B cell (primary cell): ENCODE results near the gene KLHL1. TPM values are rescaled to one million over a fixed set of nuclear protein-coding genes. Genes with fewer than 3 reads are reported as not detected.

ENCODE experiments used
- ATAC-seq: fragments of 200-7000 bp; cut with Tn5 transposase; one replicate; pipeline ENCODE4 v1.10.0; 2021; ENCODE audit warnings: low read depth, mild to moderate bottlenecking, moderate number of reproducible peaks, moderate library complexity
- CTCF ChIA-PET: fragments of 350-600 bp; sonication (Branson Sonifier 250); formaldehyde crosslinking; loops from one replicate; lab custom pipeline; 2021; ENCODE audit warnings: antibody characterized with exemption, inconsistent platforms; lab: Charles Lee
- POLR2A ChIA-PET: fragments of 350-600 bp; sonication (Branson Sonifier 250); formaldehyde crosslinking; loops from one replicate; lab custom pipeline; 2021; ENCODE audit warnings: antibody characterized with exemption; lab: Charles Lee
- DNase-seq: peaks from one replicate; pipeline ENCODE4 v3.0.0; 2013
- H2AFZ ChIP-seq: 2 replicates; pipeline ENCODE4 v1.6.1; 2012; ENCODE audit warnings: mild to moderate bottlenecking, low read depth, low read length; ENCODE audit not compliant: insufficient read depth, poor library complexity, severe bottlenecking
- H3K27ac ChIP-seq, 2 donors: 1 replicate in 1 of 2; 2 replicates in 1 of 2; pipeline ENCODE4 v1.5.1; 2012 to 2013; ENCODE audit warnings: low read length in 2 of 2, mild to moderate bottlenecking in 2 of 2, moderate library complexity in 1 of 2
- H3K27me3 ChIP-seq, 4 experiments: fragments of 200-600 bp in 1 of 4; sonication (generic) in 1 of 4; replicated peaks in 1 of 4; 1 replicate in 2 of 4; 2 replicates in 2 of 4; pipeline versions ENCODE4 v1.6.1 to v1.7.0; 2013 to 2016; ENCODE audit warnings: low read length in 3 of 4, mild to moderate bottlenecking in 2 of 4, mixed read lengths in 1 of 4, moderate library complexity in 1 of 4; ENCODE audit not compliant: insufficient read depth in 4 of 4, control insufficient read depth in 3 of 4; ENCODE audit errors: control extremely low read depth in 1 of 4
- H3K36me3 ChIP-seq, 2 experiments: replicated peaks in 1 of 2; 1 replicate in 1 of 2; 2 replicates in 1 of 2; pipeline versions ENCODE4 v1.6.1 to v1.7.1; 2013; ENCODE audit warnings: low read length in 1 of 2; ENCODE audit not compliant: insufficient read depth in 2 of 2, control insufficient read depth in 1 of 2; ENCODE audit errors: control extremely low read depth in 1 of 2, extremely low read depth in 1 of 2
- H3K4me1 ChIP-seq, 2 donors: fragments of 200-600 bp in 1 of 2; sonication (generic) in 1 of 2; 1 replicate in 1 of 2; 2 replicates in 1 of 2; pipeline versions ENCODE4 v1.5.1 to v1.6.1; 2013 to 2017; ENCODE audit warnings: low read length in 2 of 2; ENCODE audit not compliant: control insufficient read depth in 2 of 2, insufficient read depth in 2 of 2
- H3K4me2 ChIP-seq: replicated peaks from 2 replicates; pipeline ENCODE3; 2012; ENCODE audit warnings: mild to moderate bottlenecking, low read depth, low read length; ENCODE audit not compliant: poor library complexity, severe bottlenecking
- H3K4me3 ChIP-seq, 5 experiments: fragments of 200-600 bp in 1 of 5; sonication (generic) in 1 of 5; 1 replicate in 3 of 5; 2 replicates in 2 of 5; pipeline versions ENCODE4 v1.5.1 to v1.7.0; 2011 to 2016; ENCODE audit warnings: low read length in 4 of 5, mild to moderate bottlenecking in 4 of 5, low read depth in 2 of 5, control low read depth in 1 of 5, moderate library complexity in 1 of 5; ENCODE audit not compliant: insufficient read depth in 1 of 5; ENCODE audit errors: control extremely low read depth in 1 of 5, extremely low read depth in 1 of 5
- H3K79me2 ChIP-seq: fragments of 200-600 bp; sonication (generic); one replicate; pipeline ENCODE4 v1.6.0; 2016; ENCODE audit warnings: low read length; ENCODE audit not compliant: control insufficient read depth, insufficient read depth
- H3K9ac ChIP-seq: fragments of 200-600 bp; sonication (generic); 2 replicates; pipeline ENCODE4 v1.6.1; 2017; ENCODE audit warnings: mild to moderate bottlenecking, low read length, moderate library complexity
- H3K9me3 ChIP-seq, 3 donors: one replicate each; pipeline versions ENCODE4 v1.6.1 to v1.7.1; 2013; ENCODE audit warnings: low read length in 2 of 3; ENCODE audit not compliant: control insufficient read depth in 2 of 3, insufficient read depth in 1 of 3; ENCODE audit errors: control extremely low read depth in 1 of 3
- H4K20me1 ChIP-seq: 2 replicates; pipeline ENCODE4 v1.6.0; 2012; ENCODE audit warnings: mild to moderate bottlenecking, low read length; ENCODE audit not compliant: insufficient read depth, control insufficient read depth, poor library complexity, severe bottlenecking
- H3K27ac Mint-ChIP-seq: one replicate; pipeline ENCODE4 v1.8.0; 2021; ENCODE audit warnings: mixed read lengths
- H3K27me3 Mint-ChIP-seq: one replicate; pipeline ENCODE4 v1.8.0; 2021; ENCODE audit warnings: mixed read lengths
- H3K4me1 Mint-ChIP-seq: one replicate; pipeline ENCODE4 v1.8.0; 2021; ENCODE audit warnings: mixed read lengths
- H3K4me3 Mint-ChIP-seq: one replicate; pipeline ENCODE4 v1.8.0; 2021; ENCODE audit warnings: mixed read lengths
- H3K9me3 Mint-ChIP-seq: one replicate; pipeline ENCODE4 v1.8.0; 2022; ENCODE audit warnings: mixed read lengths; ENCODE audit not compliant: insufficient read depth
- EZH2 ChIP-seq: IDR thresholded peaks from 2 replicates; pipeline ENCODE4 v1.6.1; 2012; ENCODE audit warnings: borderline replicate concordance, low read depth, mild to moderate bottlenecking, moderate library complexity, low read length; ENCODE audit not compliant: insufficient read depth, poor library complexity, severe bottlenecking
- WGBS: methylation state at CpG from one replicate; pipeline ENCODE4 v1.1.5; 2013; ENCODE audit warnings: missing lambda C conversion rate; ENCODE audit not compliant: insufficient coverage; 5-methylcytosine and 5-hydroxymethylcytosine counted together
- intact Hi-C: fragments of 100-400 bp; cut with micrococcal nuclease; formaldehyde crosslinking; loops from one replicate; pipeline ENCODE4 v1.10.0; 2022
- polyA plus RNA-seq: library from polyadenylated mRNA; depleted of rRNA; stranded (reverse); fragments of >200 nt; gene quantifications from 2 replicates; pipeline ENCODE4 v1.2.3, GENCODE V29; 2012
- total RNA-seq, 2 donors: library from RNA; stranded (reverse); fragments of 120-200 nt in 1 of 2; gene quantifications; 1 replicate in 1 of 2; 2 replicates in 1 of 2; pipeline versions ENCODE4 v1.2.3 to v1.2.4, GENCODE V29; 2013 to 2022
- TF ChIP-seq, protein P1 (sequence below): fragments of 200-600 bp; IDR thresholded peaks from one replicate; pipeline ENCODE4 v1.8.0; 2022; ENCODE audit warnings: antibody characterized with exemption, mild to moderate bottlenecking

The KLHL1 gene
- total and polyA plus RNA-seq, 2 donors (not counting 1 experiment from before 2014, with no cell fraction given), result not detected

GRCh38 chr13:69796256-69796655 lies 312.0 kb downstream of the KLHL1 start:
- DNase-seq (no peak), ATAC-seq (no peak)
- H3K27me3 ChIP-seq, result no peaks in the 10 kb centered on the region
- ChIA-PET POLR2A (no interaction called here), CTCF (no interaction called here)
- no peak overlapping the region for H3K27ac ChIP-seq
- no peaks in the 10 kb centered on the region for H4K20me1 ChIP-seq
- 100% methylated on average over 1 of the region's 2 CpGs for WGBS
- Mint-ChIP-seq H3K27ac (no peak overlapping the region), H3K4me3 (no peak overlapping the region), H3K4me1 (no peaks in the 10 kb centered on the region), H3K27me3 (no peaks in the 10 kb centered on the region), H3K9me3 (no peaks in the 10 kb centered on the region)
- H3K36me3 ChIP-seq, result no peaks in the 10 kb centered on the region
- H2AFZ ChIP-seq, result no peak overlapping the region
- intact Hi-C loops, result no loop called here
- TF ChIP-seq EZH2, result no peak
- TF ChIP-seq, protein P1, sequence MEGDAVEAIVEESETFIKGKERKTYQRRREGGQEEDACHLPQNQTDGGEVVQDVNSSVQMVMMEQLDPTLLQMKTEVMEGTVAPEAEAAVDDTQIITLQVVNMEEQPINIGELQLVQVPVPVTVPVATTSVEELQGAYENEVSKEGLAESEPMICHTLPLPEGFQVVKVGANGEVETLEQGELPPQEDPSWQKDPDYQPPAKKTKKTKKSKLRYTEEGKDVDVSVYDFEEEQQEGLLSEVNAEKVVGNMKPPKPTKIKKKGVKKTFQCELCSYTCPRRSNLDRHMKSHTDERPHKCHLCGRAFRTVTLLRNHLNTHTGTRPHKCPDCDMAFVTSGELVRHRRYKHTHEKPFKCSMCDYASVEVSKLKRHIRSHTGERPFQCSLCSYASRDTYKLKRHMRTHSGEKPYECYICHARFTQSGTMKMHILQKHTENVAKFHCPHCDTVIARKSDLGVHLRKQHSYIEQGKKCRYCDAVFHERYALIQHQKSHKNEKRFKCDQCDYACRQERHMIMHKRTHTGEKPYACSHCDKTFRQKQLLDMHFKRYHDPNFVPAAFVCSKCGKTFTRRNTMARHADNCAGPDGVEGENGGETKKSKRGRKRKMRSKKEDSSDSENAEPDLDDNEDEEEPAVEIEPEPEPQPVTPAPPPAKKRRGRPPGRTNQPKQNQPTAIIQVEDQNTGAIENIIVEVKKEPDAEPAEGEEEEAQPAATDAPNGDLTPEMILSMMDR, result no peak
- H3K79me2 ChIP-seq, result no peaks in the 10 kb centered on the region
- H3K9ac ChIP-seq, result no peak overlapping the region
- peaks cover 0 to 3% (median 0%) of the 10 kb centered on the region in 3 donors for H3K9me3 ChIP-seq
- H3K4me1 ChIP-seq, result no peaks in the 10 kb centered on the region
- no peak overlapping the region for H3K4me3 ChIP-seq
- H3K4me2 ChIP-seq, result no peak overlapping the region

GRCh38 chr13:69793783-69794453 lies 314.3 kb downstream of the KLHL1 start:
- ChIA-PET POLR2A (no interaction called here), CTCF (no interaction called here)
- Histone ChIP-seq H3K27ac (no peak overlapping the region), H3K36me3 (no peaks in the 10 kb centered on the region), H2AFZ (no peak overlapping the region), H3K79me2 (no peaks in the 10 kb centered on the region), H3K27me3 (no peaks in the 10 kb centered on the region), H3K4me1 (no peaks in the 10 kb centered on the region), H3K4me3 (no peak overlapping the region), H3K9me3 (no peaks in the 10 kb centered on the region), H3K4me2 (no peak overlapping the region), H3K9ac (no peak overlapping the region), H4K20me1 (no peaks in the 10 kb centered on the region)
- Mint-ChIP-seq H3K27ac (no peak overlapping the region), H3K9me3 (no peaks in the 10 kb centered on the region), H3K4me1 (no peaks in the 10 kb centered on the region), H3K4me3 (no peak overlapping the region), H3K27me3 (no peaks in the 10 kb centered on the region)
- TF ChIP-seq, protein P1, result no peak
- TF ChIP-seq EZH2, result no peak
- DNase-seq, result no peak
- 83% methylated on average over 1 of the region's 3 CpGs for WGBS
- no peak for ATAC-seq
- intact Hi-C loops, result no loop called here
